Sigmoid colon (tissue), 4 donors: ENCODE data around the gene GMDS.

Source experiments
- POLR2A ChIP-seq, 2 donors: fragments of 450-650 bp; IDR thresholded peaks; one replicate each; pipeline ENCODE4 v1.6.1; 2016; ENCODE audit warnings: antibody characterized with exemption in 2 of 2, mild to moderate bottlenecking in 2 of 2, moderate library complexity in 2 of 2
- POLR2AphosphoS5 ChIP-seq, 4 donors: sonication (generic); formaldehyde crosslinking; IDR thresholded peaks; one replicate each; pipeline ENCODE4 v1.6.1; 2017; ENCODE audit warnings: antibody characterized with exemption in 4 of 4
- TF ChIP-seq, protein P1 (sequence below), 4 experiments: fragments of 450-650 bp in 3 of 4; fragments of 200-600 bp in 1 of 4; IDR thresholded peaks; one replicate each; pipeline ENCODE4 v1.5.1; 2016 to 2019; ENCODE audit warnings: antibody characterized with exemption in 4 of 4, mild to moderate bottlenecking in 3 of 4, moderate library complexity in 2 of 4

DNA sequence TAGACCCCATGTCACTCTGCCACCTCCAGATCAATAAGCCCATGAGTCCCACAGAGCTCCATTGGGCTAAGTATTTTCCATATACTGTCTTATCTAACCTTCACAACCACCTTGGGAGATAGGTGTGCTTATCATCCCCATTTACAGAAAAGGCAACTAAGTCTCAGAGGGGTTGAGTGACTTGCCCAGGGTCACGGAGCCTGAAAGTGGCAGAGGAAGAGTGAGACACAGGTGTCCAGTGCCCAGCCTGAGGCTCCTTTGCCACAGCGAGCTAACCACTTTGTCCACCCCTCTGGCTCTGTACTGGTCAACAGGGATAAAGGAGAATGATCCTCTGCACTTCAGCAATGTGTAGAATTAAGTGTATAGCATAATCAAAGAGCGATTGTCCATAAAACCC is 124.5 kb downstream of the GMDS start:
- TF ChIP-seq, protein P1, sequence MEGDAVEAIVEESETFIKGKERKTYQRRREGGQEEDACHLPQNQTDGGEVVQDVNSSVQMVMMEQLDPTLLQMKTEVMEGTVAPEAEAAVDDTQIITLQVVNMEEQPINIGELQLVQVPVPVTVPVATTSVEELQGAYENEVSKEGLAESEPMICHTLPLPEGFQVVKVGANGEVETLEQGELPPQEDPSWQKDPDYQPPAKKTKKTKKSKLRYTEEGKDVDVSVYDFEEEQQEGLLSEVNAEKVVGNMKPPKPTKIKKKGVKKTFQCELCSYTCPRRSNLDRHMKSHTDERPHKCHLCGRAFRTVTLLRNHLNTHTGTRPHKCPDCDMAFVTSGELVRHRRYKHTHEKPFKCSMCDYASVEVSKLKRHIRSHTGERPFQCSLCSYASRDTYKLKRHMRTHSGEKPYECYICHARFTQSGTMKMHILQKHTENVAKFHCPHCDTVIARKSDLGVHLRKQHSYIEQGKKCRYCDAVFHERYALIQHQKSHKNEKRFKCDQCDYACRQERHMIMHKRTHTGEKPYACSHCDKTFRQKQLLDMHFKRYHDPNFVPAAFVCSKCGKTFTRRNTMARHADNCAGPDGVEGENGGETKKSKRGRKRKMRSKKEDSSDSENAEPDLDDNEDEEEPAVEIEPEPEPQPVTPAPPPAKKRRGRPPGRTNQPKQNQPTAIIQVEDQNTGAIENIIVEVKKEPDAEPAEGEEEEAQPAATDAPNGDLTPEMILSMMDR (IDR thresholded peaks at IDR 0.05) = no peak
- TF ChIP-seq POLR2AphosphoS5 (IDR thresholded peaks at IDR 0.05) (no peak), POLR2A (IDR thresholded peaks at IDR 0.05) (no peak)
